Progenitor cell of endocrine pancreas (in vitro differentiated cells): ENCODE measurements around the gene KDELR3. TPM values are rescaled to one million over a fixed set of nuclear protein-coding genes. Genes with fewer than 3 reads are reported as not detected.

ENCODE experiments used
- DNase-seq: peaks from one replicate; pipeline ENCODE4 v3.0.0; 2021; ENCODE audit warnings: low spot score; ENCODE audit not compliant: unreplicated experiment
- H3K27ac Mint-ChIP-seq: 2 replicates; pipeline ENCODE4 v1.8.0; 2021; ENCODE audit warnings: mild to moderate bottlenecking, moderate library complexity, mixed read lengths
- H3K27me3 Mint-ChIP-seq: 2 replicates; pipeline ENCODE4 v1.8.0; 2021; ENCODE audit warnings: mixed read lengths
- H3K36me3 Mint-ChIP-seq: 2 replicates; pipeline ENCODE4 v1.8.0; 2022; ENCODE audit warnings: mixed read lengths; ENCODE audit not compliant: insufficient read depth
- H3K4me1 Mint-ChIP-seq: 2 replicates; pipeline ENCODE4 v1.8.0; 2021; ENCODE audit warnings: low read depth, mixed read lengths
- H3K4me3 Mint-ChIP-seq: 2 replicates; pipeline ENCODE4 v1.8.0; 2021; ENCODE audit warnings: low read depth, mild to moderate bottlenecking, moderate library complexity, mixed read lengths
- H3K9me3 Mint-ChIP-seq: 2 replicates; pipeline ENCODE4 v1.8.0; 2021; ENCODE audit warnings: low read depth, mixed read lengths
- total RNA-seq: library from RNA; stranded (reverse); gene quantifications from 2 replicates; pipeline ENCODE4 v1.2.1, GENCODE V29; 2021
- TF ChIP-seq, protein P1 (sequence below): fragments of 200-600 bp; sonication (generic); IDR thresholded peaks from one replicate; pipeline ENCODE4 v1.5.0; 2021; ENCODE audit warnings: antibody characterized with exemption, mild to moderate bottlenecking; ENCODE audit not compliant: unreplicated experiment

The KDELR3 gene
- total RNA-seq, 1 donor from 2014 or later = 5.7 TPM

DNA sequence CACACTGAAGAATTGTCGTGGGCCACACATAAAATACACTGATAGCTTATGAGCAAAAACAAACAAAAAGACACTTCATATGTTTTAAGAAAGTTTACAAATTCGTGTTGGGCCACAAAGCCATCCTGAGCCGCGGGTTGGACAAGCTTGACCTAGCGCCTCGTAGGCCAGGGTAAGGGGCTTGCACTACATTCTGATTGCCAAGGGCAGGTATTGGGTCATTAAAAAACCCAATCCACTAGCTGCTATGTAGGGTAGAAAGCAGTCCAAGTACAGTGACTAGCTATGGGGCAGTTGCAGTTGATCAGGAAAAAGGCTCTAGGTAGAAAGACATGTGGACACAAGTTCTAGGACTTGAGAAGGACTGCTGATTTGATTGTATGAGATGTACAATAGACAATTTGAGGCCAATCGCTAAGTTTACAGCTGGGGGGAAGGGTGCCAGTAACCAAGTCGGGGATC, 14.0 kb downstream of the KDELR3 start:
- Mint-ChIP-seq H3K4me3 (no peak overlapping the region), H3K9me3 (no peaks in the 10 kb centered on the region), H3K27ac (peak overlapping the region; percentile 83), H3K27me3 (no peaks in the 10 kb centered on the region), H3K4me1 (peaks cover 11% of the 10 kb centered on the region), H3K36me3 (peaks cover 43% of the 10 kb centered on the region)
- DNase-seq = no peak
- TF ChIP-seq, protein P1, sequence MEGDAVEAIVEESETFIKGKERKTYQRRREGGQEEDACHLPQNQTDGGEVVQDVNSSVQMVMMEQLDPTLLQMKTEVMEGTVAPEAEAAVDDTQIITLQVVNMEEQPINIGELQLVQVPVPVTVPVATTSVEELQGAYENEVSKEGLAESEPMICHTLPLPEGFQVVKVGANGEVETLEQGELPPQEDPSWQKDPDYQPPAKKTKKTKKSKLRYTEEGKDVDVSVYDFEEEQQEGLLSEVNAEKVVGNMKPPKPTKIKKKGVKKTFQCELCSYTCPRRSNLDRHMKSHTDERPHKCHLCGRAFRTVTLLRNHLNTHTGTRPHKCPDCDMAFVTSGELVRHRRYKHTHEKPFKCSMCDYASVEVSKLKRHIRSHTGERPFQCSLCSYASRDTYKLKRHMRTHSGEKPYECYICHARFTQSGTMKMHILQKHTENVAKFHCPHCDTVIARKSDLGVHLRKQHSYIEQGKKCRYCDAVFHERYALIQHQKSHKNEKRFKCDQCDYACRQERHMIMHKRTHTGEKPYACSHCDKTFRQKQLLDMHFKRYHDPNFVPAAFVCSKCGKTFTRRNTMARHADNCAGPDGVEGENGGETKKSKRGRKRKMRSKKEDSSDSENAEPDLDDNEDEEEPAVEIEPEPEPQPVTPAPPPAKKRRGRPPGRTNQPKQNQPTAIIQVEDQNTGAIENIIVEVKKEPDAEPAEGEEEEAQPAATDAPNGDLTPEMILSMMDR = no peak

DNA sequence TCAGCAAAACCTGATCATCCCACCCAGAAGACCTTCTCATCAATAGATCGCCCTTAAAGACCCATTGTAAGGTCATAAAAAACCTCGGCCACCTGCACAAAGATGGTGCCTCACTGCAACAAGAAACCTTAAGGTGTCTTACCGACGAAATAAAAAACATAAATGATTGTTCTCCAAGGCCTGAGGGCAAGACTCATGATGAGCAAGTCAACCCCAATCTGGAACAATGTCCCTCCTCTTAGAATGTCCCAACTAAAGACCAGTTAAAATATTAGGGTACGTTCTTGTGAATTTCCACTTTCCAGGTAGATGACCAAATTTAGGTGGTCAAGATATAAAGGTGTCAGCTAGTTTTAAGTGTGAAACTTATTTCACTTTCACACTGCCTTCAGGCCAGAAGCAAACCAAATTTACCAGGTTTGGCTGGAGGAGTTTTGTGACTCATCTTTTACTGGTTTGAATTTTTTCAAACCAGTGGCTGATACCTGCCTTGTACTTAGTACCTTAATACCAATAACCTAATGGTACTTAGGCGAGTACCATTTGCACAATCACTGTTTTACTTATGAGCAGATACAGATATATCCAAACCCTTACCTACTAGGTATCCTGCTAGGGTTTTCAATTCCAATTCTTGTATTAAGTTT, 14.9 kb downstream of the KDELR3 start:
- no peak overlapping the region for H3K27ac Mint-ChIP-seq
- no peaks in the 10 kb centered on the region for H3K27me3 Mint-ChIP-seq
- TF ChIP-seq, protein P1 = no peak
- H3K4me3 Mint-ChIP-seq = no peak overlapping the region
- H3K4me1 Mint-ChIP-seq = peaks cover 4% of the 10 kb centered on the region
- H3K36me3 Mint-ChIP-seq = peaks cover 43% of the 10 kb centered on the region
- DNase-seq = no peak
- no peaks in the 10 kb centered on the region for H3K9me3 Mint-ChIP-seq

DNA sequence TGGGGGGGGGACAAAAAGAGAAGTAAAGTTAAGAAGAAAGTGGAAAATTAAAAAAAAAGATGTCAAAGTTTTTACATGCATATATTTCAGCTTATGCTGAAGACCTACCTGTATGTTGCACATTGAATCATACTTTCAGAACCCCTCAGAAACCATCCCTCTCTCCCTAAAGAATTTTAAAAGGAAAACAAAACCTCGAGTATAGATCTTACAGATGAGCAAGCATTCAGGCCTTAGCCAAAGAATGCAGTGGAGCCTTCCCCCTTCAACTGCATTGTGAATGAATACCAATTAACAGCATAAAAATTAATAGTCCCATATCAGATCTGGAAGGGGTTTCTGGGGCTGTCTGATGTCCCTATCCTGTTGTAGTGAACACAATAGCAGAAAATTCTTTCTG, 16.3 kb downstream of the KDELR3 start:
- Mint-ChIP-seq H3K4me1 (peaks cover 3% of the 10 kb centered on the region), H3K27ac (peak overlapping the region; percentile 20), H3K9me3 (no peaks in the 10 kb centered on the region), H3K27me3 (no peaks in the 10 kb centered on the region), H3K4me3 (no peak overlapping the region), H3K36me3 (peaks cover 51% of the 10 kb centered on the region)
- TF ChIP-seq, protein P1 = no peak
- no peak for DNase-seq

DNA sequence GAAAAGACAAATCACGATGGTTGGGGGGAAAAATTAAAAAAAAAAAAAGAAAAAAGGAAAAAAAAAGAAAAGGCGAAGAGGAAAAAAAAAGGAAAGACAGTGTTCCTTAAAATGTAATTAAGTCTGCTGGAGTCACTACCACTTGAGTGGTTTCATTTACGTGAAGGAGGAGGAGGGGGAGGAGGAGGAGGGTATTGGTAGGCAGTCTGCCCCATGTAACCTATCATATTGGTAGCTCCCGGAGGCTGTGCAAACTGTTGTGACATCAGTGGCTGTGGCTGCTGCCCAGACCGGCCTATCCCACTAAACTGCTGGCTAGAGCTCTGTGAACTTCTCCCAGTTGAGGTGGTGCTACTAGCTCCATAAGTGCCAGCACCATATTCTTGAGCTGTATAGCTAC, 17.9 kb downstream of the KDELR3 start:
- no peaks in the 10 kb centered on the region for H3K27me3 Mint-ChIP-seq
- H3K36me3 Mint-ChIP-seq = peaks cover 65% of the 10 kb centered on the region
- peak overlapping the region; percentile 13 for H3K27ac Mint-ChIP-seq
- H3K4me3 Mint-ChIP-seq = no peak overlapping the region
- H3K9me3 Mint-ChIP-seq = no peaks in the 10 kb centered on the region
- no peak for DNase-seq
- TF ChIP-seq, protein P1 = no peak
- no peaks in the 10 kb centered on the region for H3K4me1 Mint-ChIP-seq

DNA sequence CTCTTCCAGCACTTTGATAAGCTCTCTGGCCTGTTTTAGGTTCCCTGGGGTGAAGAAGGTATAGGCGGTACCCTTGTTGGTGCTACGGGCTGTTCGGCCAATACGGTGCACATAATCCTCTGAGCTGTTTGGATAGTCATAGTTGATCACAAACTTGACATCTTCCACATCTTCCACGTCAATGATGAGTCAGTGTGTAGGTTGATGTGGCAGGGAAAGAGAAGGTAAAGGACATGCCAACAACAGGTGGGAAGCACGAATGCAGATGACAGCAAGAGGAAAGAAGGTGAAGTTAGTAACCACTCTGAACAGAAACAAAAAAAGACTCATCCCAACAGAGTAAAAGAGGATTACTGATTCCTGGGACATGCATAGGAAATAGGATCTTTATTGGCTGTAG, 20.1 kb downstream of the KDELR3 start:
- H3K27me3 Mint-ChIP-seq = no peaks in the 10 kb centered on the region
- H3K36me3 Mint-ChIP-seq = peaks cover 55% of the 10 kb centered on the region
- H3K4me1 Mint-ChIP-seq = no peaks in the 10 kb centered on the region
- DNase-seq = no peak
- peak overlapping the region; percentile 64 for H3K27ac Mint-ChIP-seq
- H3K9me3 Mint-ChIP-seq = no peaks in the 10 kb centered on the region
- no peak overlapping the region for H3K4me3 Mint-ChIP-seq
- TF ChIP-seq, protein P1 = no peak
